ENCODE data around the gene CSTF2T. TPM values are rescaled to one million over a fixed set of nuclear protein-coding genes. Genes with fewer than 3 reads are reported as not detected.

CSTF2T gene
- total RNA-seq, 1 donor = 29.1 TPM

DNA sequence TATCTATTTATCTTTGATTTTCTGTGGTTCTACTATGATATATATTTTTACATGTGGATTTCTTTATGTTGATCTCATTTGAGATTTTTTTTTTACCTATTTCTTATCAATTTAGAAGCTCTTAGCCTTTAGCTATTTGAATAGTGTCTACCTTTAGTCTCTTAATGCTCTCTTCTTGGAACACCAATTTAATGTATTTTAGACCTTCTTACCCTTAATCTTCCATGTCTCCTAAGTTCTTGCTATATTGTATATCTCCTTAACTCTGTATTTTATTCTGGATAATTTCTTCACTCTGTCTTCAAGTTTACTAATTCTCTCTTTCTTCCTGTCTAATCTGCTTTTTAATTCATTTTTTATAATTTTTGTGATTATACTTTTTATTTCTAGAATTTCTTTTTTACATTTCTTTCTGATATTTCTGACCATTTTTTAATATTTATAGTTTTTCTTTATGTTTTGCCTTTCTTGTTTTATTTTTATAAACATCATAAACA, 27.3 kb downstream of the CSTF2T start:
- no peak overlapping the region for H3K4me3 ChIP-seq (ENCODE audit: low read depth, low read length)
- TF ChIP-seq, protein P1, sequence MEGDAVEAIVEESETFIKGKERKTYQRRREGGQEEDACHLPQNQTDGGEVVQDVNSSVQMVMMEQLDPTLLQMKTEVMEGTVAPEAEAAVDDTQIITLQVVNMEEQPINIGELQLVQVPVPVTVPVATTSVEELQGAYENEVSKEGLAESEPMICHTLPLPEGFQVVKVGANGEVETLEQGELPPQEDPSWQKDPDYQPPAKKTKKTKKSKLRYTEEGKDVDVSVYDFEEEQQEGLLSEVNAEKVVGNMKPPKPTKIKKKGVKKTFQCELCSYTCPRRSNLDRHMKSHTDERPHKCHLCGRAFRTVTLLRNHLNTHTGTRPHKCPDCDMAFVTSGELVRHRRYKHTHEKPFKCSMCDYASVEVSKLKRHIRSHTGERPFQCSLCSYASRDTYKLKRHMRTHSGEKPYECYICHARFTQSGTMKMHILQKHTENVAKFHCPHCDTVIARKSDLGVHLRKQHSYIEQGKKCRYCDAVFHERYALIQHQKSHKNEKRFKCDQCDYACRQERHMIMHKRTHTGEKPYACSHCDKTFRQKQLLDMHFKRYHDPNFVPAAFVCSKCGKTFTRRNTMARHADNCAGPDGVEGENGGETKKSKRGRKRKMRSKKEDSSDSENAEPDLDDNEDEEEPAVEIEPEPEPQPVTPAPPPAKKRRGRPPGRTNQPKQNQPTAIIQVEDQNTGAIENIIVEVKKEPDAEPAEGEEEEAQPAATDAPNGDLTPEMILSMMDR (IDR thresholded peaks at IDR 0.05; ENCODE audit: insufficient read depth, low read length) = no peak
- no peak for DNase-seq (ENCODE audit: low read depth)

DNA sequence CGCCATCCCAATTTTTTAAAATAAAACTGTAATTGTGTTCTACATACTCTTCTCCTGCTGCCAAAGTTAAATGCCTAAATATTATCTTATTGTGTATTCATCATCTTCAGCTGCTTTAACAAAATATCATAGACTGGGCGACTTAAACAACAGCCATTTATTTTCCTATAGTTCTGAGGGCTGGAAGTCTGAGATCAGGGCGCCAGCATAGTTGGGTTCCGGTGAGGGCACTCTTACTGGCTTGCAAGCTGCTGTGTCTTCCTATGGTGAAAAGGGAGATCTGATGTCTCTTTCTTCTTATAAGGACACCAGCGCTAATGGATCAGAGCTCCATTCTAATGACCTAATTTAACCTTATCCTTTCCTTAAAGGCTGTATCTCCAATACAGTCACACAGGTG, 30.4 kb downstream of the CSTF2T start:
- DNase-seq (ENCODE audit: low read depth) = no peak
- TF ChIP-seq, protein P1 (IDR thresholded peaks at IDR 0.05; ENCODE audit: insufficient read depth, low read length) = no peak
- no peak overlapping the region for H3K4me3 ChIP-seq (ENCODE audit: low read depth, low read length)

DNA sequence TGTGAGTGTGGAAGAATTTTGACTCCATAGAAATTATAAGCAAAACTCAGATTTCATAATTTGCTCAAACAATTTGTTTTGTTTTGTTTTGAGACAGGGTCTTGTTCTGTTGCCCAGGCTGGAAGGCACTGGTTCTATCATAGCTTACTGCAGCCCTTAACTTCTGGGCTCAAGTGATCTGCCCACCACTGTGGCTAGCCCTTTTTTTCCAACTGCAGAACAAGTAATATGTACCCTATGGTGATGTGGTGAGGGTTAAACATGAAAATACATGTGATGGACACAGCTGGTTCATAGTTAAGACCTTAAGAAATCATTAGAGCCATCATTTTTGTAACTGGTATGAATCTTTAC, 31.1 kb downstream of the CSTF2T start:
- DNase-seq (ENCODE audit: low read depth) = no peak
- TF ChIP-seq, protein P1 (IDR thresholded peaks at IDR 0.05; ENCODE audit: insufficient read depth, low read length) = no peak
- H3K4me3 ChIP-seq (ENCODE audit: low read depth, low read length) = no peak overlapping the region

DNA sequence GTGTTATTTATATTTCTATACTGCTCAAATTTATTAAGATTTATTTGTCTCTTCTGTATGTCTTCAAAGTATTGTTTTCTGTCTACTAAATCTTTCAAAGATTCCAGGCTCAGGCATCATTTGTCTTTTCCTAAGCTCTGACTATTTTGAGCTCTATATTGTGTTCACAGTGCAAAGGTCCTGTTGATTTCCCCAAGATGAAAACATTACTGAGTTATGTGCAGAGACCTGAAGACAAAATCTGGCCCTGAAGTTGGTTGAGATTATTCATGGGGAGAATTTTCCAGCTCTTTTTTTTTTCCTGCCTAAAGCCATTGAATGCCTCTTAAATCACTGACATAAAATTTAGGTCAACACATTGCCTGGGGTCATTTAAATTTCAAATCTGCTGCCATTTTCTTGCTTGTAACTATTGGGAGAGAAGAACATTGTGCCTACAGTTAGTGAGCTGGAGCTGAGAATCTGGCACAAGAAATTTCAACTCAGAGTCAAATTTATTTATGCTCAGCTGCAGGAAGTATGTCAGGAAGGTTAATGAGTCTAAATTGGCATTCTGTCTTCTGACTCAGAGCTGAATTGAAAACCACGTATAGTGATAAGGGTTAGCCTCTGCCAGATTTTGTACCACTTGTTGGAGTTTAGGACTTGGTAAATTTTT, 31.6 kb downstream of the CSTF2T start:
- TF ChIP-seq, protein P1 (IDR thresholded peaks at IDR 0.05; ENCODE audit: insufficient read depth, low read length) = no peak
- peak; percentile 86 for DNase-seq (ENCODE audit: low read depth)
- no peak overlapping the region for H3K4me3 ChIP-seq (ENCODE audit: low read depth, low read length)

DNA sequence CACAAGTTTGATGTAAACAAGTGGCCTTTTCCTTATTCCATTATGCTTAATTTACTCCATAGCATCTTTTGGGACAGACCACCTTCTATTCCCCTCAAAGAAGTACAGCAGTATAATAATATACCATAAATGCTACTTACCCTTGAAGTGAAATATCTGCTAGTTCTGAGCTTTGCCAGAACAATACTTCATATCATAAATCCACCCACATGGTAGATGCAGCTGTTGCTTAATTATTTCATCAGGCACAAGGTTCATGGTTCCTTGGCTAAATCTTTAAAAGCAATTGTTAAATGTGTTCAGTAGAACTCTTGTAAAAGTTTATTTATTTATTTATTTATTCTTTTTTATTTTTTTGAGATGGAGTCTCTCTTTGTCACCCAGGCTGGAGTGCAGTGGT, 32.9 kb downstream of the CSTF2T start:
- TF ChIP-seq, protein P1 (IDR thresholded peaks at IDR 0.05; ENCODE audit: insufficient read depth, low read length) = no peak
- DNase-seq (ENCODE audit: low read depth) = peak; percentile 56
- no peak overlapping the region for H3K4me3 ChIP-seq (ENCODE audit: low read depth, low read length)

DNA sequence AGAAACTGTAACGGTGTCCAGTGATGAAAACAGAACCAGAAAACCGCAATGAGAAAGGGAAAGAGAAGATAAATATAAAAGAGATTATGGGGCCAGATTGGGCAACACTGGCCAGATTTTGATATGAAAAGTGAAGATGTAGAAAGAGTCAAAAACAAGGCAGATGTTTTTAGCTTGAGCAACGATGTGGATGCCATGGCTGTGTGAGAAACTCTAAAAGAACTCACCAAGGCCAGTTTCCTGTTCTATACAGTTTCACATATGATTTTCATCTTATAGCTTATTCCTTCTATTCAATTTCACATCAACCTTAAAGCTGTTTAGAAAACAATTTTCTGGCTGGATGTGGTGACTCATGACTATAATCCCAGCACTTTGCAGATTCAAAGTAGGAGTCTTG, 36.3 kb downstream of the CSTF2T start:
- no peak overlapping the region for H3K4me3 ChIP-seq (ENCODE audit: low read depth, low read length)
- no peak for DNase-seq (ENCODE audit: low read depth)
- TF ChIP-seq, protein P1 (IDR thresholded peaks at IDR 0.05; ENCODE audit: insufficient read depth, low read length) = no peak

DNA sequence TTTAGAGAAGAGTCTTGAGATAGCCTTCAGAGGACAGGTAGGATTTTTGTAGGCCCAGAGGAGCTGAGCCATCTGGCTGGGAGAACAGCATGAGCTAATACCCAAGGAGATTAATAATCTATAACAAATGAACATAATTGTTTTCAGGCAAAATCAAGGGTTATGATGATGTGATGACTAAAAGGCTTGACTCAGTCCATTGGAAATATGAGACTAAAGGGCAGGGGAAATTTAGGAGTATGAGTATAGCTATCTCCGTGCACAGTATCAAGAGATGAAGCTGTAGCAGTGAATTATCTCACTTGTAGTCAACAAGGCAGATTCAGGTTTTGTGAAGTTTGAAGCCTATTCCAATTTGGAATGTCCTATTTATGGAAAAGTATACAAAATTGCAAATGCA, 40.1 kb downstream of the CSTF2T start:
- H3K4me3 ChIP-seq (ENCODE audit: low read depth, low read length) = no peak overlapping the region
- no peak for DNase-seq (ENCODE audit: low read depth)
- TF ChIP-seq, protein P1 (IDR thresholded peaks at IDR 0.05; ENCODE audit: insufficient read depth, low read length) = no peak
